Measurements from ENCODE around the gene ITFG1. TPM values are rescaled to one million over a fixed set of nuclear protein-coding genes. Genes with fewer than 3 reads are reported as not detected.
"Not testable (repeated sequence)": the region's sequence is repeated elsewhere in the genome, so short reads cannot be mapped to it uniquely, and the experiment has no call there.

Gene ITFG1
- total RNA-seq, 1 experiment from 2014 or later, result 86.4 TPM

DNA sequence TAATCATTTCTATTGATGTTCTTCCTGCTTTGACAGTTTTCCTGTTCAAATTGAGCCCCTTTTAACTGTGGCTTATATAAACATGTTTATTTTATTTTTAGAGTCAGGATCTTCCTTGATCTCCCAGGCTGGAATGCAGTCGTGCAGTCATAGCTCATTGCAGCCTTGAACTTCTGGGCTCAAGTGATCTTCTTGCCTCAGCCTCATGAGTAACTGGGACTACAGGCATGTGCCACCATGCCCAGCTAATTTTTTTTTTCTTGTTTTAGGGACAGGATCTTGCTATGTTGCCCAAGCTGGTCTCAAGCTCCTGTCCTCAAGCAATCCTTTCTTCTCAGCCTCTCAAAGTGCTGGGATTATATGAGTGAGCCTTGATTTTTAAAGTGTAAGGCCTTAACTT lies 14.9 kb upstream of the ITFG1 start:
- no peak for DNase-seq (ENCODE audit: extremely low read depth, low read depth)

DNA sequence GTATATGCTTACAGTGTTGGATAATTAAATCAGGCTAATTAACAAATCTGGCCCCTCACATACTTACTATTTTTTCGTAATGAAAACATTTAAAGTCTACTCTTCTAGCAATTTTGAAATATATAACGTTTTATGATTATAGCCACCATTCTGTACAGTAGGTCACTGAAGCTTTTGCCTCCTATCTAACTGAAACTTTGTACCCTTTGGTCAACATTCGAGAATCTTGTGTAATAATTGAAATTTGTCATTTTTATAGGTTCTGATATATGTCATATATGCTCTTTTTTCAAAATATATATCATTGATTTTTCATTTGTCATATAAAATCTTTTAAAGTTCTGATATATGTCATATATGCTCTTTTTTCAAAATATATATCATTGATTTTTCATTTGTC lies 12.9 kb upstream of the ITFG1 start:
- no peak for DNase-seq (ENCODE audit: extremely low read depth, low read depth)

DNA sequence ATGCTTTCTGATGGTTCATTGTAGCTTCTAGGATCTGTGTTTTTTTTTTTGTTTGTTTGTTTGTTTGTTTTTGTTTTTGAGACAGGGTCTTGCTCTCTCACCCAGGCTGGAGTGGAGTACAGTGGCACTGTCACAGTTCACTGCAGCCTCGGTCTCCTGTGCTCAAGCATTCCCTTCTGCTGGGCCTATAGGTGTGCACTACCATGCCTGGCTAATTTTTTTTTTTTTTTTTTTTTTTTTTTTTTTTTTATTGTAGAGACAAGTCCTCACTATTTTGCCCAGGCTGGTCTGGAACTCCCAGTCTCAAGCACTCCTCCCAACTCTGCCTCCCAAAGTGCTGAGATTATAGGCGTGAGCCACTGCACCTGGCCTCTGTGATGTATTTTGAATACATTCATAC lies 12.1 kb upstream of the ITFG1 start:
- DNase-seq (ENCODE audit: extremely low read depth, low read depth), result not testable (repeated sequence)

DNA sequence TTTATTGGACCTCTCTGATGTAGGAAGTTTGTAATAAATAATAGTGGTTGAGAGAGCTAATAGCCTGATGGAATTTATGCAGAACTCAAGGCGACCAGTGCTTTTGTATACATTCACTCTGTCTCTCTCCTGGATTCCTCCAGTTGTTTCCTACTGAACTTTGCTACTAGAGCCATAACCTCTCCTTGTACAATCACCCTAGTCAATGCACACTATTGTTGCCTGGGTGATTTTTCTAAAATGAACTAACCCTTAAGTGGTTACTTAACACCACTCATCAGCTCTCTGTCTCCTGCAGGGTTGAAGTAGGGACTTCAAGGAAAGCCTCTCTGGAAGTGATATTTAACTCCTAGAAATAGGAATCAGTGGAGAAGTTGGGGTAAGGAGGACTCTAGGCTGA lies 9.9 kb upstream of the ITFG1 start:
- no peak for DNase-seq (ENCODE audit: extremely low read depth, low read depth)

DNA sequence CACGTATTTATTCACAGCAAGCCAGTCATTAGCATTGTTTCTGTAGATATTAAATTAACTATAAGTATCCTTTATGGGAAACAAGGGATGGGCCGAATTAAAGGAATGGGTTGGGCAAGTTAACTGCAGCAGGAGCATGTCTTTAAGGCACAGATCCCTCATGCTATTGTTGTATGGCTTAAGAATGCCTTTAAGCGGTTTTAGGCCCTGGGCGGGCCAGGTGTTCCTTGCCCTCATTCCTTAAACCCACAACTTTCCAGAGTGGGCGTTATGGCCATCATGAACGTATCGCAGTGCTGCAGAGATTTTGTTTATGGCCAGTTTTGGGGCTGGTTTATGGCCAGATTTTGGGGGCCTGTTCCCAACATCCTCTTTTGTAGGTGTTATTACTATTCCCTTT lies 9.3 kb upstream of the ITFG1 start:
- no peak for DNase-seq (ENCODE audit: extremely low read depth, low read depth)

DNA sequence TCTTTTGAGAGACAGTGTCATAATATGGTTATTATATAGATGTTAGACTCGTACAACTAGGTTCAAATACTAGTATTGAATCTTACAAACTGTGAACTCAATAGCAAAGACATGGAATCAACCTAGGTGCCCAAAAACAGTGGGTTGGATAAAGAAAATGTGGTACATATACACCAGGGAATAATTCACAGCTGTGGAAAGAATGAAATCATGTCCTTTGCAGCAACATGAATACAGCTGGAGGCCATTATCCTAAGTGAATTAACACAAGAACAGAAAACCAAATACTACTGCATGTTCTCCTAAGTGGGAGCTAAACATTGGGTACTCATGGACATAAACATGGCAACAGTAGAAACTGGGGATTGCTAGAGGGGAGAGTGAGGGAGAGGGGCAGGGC lies 8.4 kb upstream of the ITFG1 start:
- no peak for DNase-seq (ENCODE audit: extremely low read depth, low read depth)

DNA sequence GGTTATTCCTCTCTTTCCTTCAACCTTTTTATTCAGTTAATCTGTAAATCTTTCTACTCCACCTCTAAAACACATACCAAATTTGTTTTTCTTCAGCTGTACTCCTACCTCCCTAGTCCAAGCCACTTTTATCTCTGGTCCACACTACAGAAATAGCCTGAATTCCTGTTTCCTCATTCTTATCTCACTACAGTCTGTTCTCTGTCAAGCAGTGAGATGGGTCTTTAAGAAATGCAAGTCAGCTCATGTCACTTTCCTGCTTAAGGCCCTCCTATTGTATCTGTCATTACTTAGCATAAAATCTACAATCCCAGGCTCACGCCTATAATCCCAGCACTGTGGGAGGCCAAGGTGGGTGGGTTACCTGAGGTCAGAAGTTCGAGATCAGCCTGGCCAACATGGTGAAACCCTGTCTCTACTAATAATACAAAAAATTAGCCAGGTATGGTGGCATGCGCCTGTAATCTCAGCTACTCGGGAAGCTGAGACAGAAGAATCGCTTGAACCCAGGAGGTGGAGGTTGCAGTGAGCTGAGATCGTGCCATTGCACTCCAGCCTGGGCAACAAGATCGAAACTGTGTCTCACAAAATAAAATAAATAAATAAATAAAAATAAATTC lies 7.3 kb upstream of the ITFG1 start:
- not testable (repeated sequence) for DNase-seq (ENCODE audit: extremely low read depth, low read depth)

DNA sequence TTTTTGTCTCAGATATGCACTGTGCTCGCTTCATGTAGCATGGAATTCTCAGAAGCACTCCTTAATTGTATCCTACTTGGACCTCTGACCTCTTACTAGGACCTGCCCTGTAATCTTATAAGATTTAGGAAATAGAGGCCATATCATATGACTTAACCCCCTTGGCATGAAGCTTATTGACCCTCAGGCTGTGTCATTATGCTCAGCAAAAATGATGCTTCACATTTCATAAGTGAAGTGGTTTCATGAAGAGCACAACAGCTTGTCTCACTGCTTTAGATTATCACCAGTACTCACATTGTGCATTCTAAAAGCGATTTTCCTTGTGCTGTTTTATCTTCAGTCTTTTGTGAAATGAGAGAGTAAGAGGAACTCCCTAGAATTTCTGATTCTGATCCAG lies 6.6 kb upstream of the ITFG1 start:
- no peak for DNase-seq (ENCODE audit: extremely low read depth, low read depth)

DNA sequence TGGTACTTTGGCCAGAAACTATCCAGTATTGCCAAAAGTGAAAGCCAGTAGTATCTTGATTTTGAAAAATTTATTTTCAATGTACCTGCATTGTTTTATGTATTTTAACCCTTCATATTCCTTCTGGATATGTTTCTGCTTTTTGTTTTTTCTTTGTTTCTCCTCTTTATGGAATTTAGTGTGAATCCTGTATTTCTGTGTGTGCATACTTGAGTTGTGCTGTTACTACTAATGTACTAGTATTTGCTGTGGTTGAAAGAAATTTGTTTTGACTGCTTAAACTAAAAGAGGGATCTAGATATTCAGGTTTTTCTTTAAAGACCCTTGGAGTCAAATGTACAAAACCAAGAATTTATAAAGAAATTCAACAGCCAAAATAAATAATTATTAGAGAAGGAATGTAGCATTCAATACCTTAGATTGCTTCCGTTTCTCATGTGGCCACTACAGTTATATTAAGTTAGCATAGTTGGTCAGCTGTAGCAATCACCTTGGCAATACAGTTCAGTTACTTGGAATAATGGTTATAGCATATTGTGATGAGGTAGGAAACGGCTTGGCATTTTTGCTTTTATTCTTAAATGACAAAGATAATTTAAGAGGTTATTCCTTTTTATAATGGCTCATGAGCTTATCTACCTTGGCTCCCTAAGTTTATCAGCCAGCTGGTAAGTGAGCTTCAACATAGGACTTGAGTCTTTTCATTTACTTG lies 5.2 kb upstream of the ITFG1 start:
- DNase-seq (ENCODE audit: extremely low read depth, low read depth), result no peak

DNA sequence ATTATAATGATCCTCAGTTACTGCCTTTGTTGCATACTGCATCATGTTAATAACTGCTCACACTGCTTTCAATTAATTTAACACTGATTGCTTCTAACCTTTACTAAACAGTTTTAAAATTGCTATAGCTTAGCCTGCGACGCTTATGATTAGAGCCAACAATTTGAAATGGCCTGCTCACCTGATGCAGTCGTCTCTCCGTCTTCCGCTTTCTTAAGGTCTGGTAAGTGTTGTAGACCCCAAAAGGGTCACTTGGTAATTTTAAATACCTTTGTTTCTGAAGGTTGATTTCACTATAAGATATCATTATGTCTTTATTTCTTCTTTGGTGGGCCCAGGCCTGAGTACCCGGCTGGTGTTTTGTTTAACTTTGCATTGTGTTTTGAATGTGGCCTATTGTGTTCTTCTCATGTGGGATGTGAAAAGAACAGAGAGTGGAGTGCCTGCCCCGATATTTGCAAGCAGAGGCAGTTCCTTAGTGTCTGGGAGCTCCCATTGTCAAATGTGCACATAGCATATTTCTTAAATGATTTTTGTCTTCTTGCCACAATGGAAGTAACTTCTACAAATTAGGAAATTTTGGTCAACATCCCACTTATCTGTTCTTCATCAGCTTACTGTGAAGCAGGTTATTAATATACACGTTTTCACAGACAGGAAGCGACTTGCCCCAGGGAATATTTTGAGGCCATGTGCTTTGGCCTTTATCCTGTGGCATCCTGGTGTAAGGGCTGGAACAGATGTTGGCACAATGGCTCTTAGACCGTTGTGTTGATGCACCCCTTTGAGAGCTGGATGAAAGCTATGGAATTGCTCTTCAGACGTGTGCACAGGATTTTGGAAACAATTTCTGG lies 3.1 kb upstream of the ITFG1 start:
- no peak for DNase-seq (ENCODE audit: extremely low read depth, low read depth)

DNA sequence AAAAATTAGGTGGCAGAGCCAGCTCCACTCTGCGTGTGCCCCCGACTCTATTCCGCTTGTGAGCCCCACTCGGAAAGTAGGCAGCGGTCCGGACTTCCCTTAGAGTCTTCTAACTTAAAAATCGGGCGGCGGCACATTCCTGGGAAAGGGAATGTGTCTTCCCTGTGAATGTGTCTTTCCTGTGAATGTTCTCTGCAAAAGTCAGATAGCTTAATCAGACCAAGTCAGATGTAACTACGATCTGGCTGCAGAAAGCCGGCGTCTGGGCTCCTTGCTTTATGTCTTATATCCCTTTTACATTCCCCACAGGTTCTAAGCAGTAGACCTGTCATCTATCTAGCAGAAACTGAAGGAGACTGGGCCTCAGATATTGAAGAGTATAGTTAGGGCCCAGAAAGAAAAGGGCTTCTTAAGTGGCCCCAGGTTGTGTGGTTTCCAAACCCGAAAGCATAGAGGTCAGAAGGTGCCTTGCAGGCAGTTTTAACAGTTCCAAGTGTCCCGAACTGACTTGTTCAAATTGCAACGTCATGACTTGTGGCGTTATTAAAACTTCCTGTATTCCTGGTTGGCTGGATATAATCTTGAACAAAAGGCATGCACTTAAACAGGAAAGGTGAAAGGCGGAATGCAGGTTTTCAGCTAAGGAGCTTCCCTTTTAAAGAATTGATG lies 869 bp upstream of the ITFG1 start:
- peak; percentile 62 for DNase-seq (ENCODE audit: extremely low read depth, low read depth)

DNA sequence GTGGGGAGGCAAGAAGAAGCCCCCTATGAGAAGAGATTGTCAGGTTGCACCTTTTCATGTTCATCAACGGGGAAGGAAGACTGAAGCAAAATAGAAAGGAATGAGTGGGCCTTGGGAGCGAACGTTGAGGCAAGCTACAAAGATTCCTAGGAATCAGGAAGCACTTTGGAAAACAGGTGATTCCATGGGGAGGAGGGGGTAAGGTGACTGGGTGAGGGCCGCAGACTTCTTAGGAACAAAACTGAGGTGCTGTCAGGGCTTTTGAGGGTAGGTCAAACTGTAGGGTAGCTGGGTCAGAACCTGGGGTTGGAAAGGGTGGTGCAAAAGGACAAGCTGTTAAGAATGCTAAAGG lies 528 bp downstream of the ITFG1 start:
- no peak for DNase-seq (ENCODE audit: extremely low read depth, low read depth)

DNA sequence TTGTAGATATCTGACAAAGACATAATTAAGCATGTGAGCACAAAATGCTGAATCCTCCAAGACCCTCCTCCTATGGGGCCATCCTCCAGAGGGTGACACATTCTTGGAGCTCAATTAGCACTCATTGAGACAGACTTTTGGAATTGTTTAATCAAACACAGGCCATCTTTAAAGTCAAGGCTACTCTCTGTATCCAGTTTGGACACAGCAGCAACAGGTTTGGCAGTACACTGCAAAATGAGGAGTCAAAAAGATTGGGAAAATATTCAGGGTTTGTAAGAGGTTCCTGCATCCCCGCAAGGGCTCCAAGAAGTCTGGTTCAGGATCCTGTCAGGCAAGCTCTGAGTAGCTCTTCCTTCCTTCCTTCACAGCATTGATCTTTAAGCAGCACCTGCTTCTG lies 1.3 kb downstream of the ITFG1 start:
- no peak for DNase-seq (ENCODE audit: extremely low read depth, low read depth)

DNA sequence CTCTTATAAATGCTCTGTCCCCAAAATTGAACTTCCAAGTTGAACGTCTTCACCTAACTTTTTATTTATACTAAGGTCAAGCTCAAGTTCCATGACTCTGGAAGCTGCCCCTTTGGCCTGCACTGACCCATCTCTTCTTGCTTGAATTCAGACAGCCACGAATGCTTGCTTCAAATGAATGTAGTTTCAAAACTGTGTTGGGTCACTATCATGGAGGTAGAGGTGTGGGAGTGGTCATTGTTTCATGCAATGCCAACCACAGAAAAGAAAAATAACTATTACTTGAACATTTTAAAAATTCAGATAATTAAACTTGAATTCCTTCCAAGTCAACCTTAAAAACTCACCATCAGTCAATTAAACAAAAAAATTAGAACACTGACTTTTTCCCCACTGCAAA lies 2.5 kb downstream of the ITFG1 start:
- no peak for DNase-seq (ENCODE audit: extremely low read depth, low read depth)

DNA sequence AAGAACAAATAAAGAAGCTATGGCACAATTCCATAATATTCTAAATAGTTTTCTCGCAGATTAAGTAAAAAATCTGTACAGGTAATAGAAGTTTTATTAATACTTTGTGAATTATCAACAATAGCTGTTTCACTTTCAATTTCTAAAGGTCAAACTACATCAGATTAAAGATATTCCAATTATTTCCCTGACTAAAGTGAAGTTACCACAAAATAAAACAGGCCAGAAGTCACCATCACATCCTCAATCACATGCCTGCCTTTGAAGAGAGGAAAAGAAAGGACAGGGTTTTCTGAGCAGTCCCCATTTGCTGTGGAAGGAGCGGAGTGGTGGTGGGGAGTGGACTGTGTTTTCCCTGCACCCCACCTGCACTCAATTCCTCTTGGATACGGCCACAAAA lies 11.1 kb downstream of the ITFG1 start:
- no peak for DNase-seq (ENCODE audit: extremely low read depth, low read depth)

DNA sequence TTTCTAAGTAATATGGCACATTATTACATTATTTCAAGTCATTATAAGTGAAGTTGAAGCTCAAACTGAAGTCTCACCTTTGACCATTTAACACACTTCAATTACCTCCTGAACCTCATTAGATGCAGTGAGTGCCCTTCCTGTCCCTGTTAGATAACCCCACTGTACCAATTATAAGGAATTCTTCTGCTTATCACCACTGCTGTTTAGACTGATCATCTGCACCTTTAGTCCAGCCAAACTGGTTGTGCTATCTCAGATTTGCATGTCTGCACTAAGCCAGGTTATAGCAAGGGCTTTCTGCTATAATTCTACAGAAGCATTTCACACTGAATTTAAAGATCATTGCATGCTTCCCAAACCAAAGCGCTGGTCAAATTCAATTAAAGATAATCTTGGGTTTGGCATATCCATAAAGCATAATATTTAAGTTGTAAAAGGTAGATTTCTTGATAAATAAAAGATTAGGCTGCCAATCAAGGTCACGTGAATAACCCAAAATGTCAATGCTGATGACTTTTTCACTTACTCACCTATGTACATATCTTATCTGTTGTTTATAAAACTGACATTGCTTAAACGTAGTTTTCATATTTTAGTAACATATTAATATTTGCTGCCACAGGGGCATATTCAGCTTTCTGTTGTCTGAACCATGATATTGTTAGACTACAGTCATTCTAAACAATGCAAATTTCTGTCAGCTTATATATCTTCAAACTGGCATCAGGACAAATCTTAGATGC lies 11.9 kb downstream of the ITFG1 start:
- DNase-seq (ENCODE audit: extremely low read depth, low read depth), result no peak

DNA sequence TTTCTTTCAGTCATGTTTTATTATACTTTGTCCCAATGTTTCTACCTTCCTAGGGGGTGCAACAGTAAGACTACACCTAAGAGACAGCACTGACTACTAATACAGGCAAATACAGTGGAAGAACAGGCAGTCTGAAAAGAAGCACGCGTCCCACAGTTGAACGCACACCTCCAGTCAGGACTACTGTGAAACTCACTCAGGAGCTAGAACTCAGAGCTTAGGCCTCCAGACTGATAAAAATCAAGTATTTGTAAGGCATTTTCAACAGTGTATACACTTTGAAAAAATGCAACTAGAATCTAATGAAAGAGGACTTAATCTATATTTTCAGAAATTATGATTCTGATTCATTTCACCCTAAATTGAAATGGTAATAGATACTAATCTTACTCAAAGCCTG lies 14.4 kb downstream of the ITFG1 start:
- no peak for DNase-seq (ENCODE audit: extremely low read depth, low read depth)

DNA sequence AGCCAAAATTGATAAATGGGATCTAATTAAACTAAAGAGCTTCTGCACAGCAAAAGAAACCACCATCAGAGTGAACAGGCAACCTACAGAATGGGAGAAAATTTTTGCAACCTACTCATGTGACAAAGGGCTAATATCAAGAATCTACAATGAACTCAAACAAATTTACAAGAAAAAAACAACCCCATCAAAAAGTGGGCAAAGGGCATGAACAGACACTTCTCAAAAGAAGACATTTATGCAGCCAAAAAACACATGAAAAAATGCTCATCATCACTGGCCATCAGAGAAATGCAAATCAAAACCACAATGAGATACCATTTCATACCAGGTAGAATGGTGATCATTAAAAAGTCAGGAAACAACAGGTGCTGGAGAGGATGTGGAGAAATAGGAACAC lies 18.0 kb downstream of the ITFG1 start:
- not testable (repeated sequence) for DNase-seq (ENCODE audit: extremely low read depth, low read depth)

DNA sequence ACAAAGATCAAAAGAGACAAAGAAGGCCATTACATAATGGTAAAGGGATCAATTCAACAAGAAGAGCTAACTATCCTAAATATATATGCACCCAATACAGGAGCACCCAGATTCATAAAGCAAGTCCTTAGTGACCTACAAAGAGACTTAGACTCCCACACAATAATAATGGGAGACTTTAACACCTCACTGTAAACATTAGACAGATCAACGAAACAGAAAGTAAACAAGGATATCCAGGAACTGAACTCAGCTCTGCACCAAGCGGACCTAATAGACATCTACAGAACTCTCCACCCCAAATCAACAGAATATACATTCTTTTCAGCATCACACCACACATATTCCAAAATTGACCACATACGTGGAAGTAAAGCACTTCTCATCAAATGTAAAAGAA lies 20.8 kb downstream of the ITFG1 start:
- DNase-seq (ENCODE audit: extremely low read depth, low read depth), result not testable (repeated sequence)

DNA sequence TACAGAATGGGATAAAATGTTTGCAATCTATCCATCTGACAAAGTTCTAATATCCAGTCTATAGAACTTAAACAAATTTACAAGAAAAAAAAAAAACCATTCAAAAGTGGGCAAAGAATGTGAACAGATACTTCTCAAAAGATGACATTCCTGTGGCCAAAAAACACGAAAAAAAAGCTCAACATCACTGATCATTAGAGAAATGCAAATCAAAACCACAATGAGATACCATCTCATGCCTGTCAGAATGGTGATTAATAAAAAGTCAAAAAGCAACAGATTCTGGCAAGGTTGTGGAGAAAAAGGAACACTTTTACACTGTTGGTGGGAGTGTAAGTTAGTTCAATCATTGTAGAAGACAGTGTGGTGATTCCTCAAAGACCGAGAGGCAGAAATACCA lies 26.6 kb downstream of the ITFG1 start:
- DNase-seq (ENCODE audit: extremely low read depth, low read depth), result not testable (repeated sequence)

DNA sequence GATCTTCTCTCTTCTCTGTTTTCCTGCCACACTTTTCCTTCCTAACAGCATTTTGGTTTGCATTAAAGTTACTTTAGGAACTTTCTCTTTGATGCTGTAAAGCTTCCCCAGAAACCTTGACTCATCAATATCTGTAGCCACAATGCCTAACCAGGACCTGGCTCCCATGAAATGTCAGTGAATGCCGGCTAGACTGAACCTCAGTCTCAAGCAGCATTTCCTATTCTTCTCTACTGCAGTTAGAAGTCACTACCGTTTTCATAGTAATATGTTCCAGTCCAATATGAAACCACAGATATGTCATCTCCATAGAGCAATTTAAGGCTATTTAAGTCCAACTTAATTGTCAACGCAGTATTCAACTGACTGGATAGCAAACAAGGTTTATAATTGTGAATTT lies 28.9 kb downstream of the ITFG1 start:
- DNase-seq (ENCODE audit: extremely low read depth, low read depth), result no peak

All from NCI-H460 (cell line).